Measurements from ENCODE around the gene WDR88.
"Not testable (repeated sequence)": the region's sequence is repeated elsewhere in the genome, so short reads cannot be mapped to it uniquely, and the experiment has no call there.

The WDR88 gene, protein sequence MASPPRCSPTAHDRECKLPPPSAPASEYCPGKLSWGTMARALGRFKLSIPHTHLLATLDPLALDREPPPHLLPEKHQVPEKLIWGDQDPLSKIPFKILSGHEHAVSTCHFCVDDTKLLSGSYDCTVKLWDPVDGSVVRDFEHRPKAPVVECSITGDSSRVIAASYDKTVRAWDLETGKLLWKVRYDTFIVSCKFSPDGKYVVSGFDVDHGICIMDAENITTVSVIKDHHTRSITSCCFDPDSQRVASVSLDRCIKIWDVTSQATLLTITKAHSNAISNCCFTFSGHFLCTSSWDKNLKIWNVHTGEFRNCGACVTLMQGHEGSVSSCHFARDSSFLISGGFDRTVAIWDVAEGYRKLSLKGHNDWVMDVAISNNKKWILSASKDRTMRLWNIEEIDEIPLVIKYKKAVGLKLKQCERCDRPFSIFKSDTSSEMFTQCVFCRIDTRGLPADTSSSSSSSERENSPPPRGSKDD

DNA sequence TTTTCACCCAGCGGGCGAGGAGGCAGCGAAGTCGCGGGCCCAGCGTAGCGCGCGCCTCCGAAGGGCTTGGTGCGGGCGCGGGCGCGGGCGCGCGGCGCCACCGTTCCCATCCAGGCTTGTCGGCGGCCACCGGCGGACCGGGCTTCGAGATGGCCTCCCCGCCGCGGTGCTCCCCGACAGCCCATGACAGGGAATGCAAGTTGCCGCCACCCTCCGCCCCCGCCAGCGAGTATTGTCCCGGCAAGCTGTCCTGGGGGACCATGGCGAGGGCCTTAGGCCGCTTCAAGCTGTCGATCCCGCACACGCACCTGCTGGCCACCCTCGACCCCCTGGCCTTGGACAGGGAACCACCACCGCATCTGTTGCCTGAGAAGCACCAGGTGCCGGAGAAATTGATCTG, at the start of gene WDR88:
TSS of gene WDR88 (plus strand) at position 94 of the 400 bp plus-strand sequence. CDS start at position 150, 56 bp downstream.
- no peak for DNase-seq

DNA sequence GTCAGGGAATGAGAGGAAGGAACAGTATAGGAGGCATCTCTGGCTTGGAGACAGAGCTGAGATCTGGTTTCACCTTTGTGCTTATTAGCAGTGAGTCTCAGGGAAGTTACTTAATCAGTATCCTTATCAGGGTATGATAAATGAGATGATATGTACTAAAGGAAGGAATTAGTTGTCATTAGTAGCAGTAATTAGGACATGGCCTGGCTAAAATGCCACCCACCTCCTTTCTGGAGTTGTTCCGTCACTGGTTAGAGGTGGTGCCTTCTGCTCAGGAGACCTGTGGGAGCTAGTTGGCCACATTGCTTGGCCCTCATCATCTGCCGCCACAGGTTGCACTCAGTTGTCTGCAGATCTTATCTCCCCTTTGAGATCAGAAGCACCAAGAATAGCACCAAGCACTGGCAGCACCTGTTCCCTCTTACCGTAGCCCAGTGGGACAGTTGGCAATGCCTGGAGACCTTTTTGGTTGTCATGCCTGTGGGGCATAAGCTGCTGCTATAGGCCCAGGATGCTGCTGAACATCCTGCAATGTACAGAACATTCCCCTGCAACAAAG, 46.3 kb upstream of the WDR88 start:
- DNase-seq: no peak

DNA sequence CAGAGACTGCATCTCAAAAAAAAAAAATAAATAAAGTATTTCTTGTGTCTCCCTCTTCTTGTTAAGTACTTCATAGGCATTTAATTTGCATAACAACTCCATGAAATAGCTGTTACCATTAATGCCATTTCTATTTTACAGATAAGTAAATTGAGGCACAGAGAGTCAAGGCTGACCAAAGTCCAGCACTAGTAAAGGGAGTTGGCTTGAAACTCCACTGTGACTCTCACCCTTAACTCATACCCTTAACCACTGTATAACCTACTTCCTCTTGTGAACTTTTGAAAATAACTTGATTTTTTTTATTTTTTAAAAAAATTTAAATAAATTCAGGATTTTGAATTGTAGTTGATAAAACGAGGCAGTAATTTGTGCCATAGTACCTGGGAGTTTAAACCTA, 45.0 kb upstream of the WDR88 start:
- no peak for DNase-seq

DNA sequence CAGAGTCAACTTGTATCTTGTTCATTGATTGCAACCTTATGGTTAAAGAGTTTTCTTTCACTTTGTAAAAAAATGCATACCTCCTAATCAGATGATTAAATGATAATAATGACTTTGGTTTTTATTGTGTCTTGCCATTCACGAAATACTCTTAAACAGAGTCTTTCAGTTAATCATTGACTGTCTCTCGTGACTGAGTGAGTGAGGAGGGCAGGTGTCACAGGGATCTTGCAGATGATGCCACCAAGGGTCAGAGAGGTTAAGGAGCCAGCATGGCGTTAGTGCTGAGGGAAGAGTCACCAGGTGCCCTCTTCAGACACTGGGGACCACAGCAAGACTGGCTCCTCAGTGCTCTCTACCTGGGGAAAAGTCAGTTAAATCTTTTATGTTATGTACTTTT, 42.9 kb upstream of the WDR88 start:
- no peak for DNase-seq

DNA sequence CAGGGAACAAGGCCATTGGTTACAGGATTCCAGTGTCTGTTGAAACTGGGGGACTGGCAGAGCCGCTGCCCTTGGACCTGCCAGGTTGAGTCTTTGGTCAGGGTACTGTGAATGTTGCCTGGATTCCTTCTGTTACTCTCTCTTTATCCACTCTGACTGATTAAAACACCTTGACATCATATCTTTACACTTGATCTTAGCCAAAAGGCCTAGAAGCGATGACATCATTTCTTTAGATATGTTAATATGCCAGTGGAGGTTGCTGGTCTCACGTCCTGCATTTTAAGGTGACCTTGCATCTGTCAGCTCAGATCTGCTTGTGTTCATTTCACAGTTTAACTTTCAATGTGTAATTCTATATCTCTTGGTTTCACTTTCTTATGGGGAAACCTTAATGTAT, 41.7 kb upstream of the WDR88 start:
- DNase-seq: no peak

DNA sequence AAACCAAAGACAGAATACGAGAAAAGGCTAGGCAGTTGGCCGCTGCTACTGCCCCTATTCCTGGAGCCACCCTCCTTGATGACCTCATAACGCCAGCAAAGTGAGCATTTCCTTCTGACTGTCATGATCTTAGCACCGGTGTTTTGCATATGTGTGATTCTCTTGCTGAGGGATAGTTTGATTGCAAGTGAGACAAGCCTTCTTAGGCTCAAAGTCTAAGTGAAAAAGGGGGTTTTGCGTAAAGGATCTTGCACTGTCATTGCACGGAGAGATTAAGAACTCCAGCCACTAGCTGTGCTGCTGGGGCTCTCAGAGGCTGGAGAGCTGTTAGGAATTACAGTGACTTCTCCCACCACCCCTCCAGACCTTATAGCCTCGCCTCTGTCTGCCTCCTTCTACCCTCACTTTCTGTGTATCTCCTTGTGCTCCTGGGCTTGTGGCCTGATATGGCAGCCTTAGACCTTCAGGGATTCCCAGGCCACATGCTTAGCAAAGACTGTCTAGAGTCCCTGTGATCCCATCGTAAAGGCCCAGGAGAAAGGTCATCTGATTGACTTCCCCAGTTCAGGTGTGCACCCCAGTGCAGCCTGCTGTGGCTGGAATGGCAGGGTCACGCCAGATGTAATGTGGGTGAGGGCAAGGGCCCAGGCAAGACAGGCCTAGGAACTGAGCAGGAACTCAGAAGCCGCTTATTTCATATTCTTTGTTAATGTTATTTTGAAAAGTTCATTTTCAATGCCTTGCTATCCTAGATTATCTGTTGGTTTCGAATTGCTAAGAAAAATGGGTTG, 38.3 kb upstream of the WDR88 start:
- DNase-seq: no peak

DNA sequence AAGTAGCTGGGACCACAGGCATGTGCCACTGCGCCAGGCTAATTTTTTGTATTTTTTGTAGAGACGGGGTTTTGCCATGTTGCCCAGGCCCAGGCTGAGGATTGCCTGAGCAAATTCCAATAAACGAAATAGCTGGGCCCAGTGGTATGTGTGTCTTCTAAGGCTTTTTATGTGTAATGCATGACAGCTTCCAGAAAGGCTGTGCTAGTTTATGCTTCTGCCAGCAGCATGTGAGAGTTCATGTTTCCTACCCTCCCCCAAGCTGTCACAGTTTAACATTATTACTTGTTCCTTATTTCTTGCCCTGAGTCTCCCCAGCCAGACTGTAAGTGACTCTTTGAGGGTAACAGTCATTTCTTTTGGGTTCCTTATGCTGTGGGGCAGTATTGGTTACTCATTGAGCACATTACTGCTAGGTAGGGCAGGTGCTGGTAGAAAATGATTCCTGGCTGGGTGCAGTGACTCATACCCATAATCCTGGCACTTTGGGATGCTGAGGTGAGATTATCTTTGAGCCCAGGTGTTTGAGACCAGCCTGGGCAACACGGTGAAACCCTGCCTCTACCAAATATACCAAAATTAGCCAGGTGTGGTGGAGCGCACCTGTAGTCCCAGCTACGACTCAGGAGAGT, 37.4 kb upstream of the WDR88 start:
- DNase-seq: no peak

DNA sequence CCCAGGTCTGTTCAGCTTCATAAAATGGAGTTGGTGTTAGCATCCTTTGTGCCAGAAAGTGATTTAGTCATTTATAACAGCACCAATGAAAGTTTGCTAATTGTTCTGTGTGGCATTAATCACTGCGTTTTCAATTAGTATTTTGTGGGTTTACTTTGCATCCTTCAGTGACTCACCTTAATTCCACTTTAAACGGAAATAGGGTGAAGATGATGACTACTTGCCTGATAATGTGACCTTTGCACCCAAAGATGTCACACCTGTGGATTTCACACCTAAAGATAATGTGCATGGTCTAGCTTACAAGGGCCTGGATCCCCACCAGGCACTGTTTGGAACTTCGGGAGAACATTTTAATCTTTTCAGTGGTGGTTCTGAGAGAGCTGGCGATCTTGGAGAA, 35.9 kb upstream of the WDR88 start:
- no peak for DNase-seq

DNA sequence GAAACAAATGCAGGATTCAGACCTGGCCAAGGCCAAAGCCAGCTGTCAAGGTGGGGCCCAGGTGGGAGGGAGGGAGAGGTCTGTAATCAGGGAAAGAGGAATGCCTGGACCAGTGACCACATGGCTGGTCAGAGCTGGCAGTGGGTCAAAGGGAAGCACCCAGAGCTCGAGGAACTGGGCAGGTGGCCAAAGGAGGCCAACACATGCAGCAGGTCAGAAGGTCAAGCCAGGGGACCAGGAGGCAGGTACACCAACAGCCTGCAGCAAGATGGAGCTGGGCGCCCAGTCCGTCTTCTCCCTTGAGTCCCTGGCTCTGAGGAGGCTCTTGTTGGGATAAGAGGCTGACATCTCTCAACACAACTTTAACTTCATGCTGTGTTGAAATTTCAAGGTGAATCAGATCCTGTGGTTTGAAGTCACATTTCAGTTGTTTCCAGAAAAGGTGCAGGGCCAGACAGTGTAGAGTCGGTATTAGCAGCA, 33.8 kb upstream of the WDR88 start:
- DNase-seq: no peak

DNA sequence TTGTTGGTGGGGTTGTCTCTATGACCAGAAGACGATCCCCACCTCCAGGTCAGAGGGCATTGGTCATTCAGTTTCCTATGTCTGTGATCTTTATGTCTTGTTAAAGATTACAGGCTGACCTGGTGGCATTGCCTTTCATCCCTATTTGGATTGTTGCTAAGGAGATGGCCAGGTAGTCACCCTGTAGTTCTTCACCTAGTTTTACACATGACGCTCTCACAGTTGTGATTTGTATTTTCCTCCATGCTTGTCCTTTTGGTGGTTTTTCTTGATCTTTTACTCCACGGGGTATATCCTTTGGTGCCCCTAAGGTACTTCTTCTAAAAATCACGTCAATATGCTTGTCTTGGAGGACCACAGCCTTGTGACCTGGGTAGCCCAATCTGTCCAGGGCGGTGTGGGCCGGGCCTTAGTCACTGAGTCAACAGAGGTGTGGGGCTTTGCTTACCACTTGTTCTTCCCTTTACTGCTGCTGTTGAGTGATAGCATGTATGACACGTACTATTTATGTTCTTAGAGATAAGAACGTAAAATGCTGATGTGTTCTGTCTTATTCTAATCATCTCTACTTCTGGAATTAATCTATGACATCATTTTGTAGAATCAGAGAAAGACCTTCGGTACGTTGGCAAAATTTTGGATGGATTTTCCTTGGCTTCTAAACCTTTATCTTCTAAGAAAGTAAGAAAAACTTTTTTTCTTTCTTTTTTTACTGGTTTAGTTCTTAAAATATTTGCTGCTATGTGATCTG, 30.8 kb upstream of the WDR88 start:
- no peak for DNase-seq

DNA sequence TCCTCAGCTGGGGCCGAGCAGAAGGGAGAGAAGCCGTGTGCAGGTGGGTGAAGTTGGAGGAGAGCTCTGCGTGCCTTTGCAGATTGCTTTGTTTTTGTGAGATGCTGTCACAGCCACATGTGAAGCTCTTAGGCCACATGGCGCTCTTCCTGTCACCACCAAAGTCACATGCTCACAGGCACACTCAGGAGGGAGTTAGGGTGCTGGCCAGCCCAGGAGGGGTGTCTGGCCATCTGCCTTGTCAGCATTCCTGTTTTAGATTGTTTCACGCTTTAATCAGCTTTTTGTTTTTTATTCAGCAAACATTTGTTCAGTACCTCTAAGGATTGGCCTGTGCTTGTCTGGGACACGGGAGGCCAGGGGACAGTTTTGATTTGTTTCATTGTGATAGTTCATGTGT, 29.0 kb upstream of the WDR88 start:
- DNase-seq: no peak

DNA sequence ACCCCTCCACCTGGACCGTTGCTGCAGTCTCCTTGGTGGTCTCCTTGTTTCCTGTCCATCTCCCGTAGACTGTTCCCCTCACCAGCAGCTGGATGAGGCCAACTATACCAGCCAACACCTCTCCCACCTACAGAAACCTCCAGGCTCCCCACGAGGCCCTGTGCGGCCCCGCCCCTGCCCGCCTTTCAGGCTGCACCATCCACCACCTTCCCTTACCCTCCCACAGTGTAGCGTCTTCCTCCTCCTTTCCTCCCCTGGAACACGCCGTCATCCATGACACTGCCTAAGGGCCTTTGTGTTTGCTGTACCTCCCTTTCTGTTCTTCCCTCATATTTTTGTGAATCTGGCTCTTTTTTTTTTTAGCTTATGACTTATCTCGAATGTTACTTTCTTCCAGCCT, 23.8 kb upstream of the WDR88 start:
- DNase-seq: no peak

DNA sequence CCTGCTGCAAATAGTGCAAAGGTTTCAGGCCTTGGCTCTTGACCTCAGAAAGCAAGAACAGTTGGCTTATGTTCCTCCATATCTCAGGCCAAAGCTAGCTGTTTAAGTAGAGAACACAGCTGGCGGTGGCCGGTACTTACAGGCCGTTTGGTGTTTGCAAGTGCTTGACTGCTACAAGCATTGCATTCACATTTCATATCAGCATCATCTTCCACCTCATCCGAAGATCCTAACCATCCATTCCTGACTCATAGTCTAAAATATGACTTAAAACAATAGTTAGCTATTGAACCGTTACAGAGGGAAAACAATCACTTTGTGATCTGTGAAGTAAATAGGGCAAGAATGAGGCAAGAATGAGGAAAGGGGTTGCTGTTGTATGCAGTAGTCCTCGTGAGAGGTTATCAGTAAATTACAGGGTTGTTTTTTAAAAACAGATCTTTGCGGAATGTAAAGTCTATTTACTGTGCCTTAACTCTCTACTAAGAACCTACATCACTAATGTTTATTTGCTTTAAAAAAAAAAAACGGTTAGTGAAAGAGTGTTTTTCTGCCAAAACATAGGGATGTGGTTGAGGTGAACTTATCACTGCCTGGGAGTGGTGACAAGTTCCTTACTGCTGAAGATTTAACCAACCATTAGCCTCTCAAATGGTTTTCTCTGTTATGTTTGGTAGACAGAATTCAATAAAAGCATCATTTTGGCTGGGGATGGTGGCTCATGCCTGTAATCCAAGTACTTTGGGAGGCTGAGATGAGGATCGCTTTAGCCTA, 21.6 kb upstream of the WDR88 start:
- no peak for DNase-seq

DNA sequence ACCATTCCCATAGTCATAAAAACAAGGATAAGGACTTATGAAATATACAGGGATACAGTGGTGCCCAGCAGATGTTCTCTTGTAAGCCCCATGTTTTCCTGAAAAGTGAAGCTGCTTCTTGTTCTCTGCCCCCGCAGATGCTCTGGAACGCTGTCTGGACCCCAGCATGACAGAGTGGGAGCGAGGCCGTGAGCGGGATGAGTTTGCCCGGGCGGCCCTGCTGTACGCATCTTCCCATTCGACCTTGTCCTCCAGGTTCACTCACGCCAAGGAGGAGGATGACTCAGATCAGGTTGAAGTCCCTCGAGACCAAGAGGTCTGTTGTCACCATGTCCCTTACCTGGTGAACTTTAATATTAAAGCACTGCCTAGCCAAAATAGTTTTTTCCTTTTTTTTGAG, 20.3 kb upstream of the WDR88 start:
- no peak for DNase-seq

DNA sequence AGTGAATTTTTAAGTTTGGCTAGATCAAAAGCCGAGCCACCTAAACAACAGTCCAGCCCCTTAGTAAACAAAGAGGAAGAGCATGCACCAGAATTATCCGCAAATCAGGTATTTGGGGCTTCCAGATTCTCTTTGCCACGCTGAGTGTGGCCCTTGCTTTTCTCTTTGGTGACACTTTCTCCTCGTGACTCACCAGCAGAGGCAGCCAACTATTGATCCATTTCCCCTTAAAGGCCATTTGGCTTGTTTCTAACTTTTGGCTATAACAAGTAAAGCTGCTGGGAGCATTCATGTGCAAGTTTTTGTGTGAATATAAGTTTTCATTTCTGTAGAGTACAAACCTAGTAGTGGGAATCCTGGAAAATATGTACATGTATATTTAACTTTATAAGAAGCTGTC, 17.6 kb upstream of the WDR88 start:
- no peak for DNase-seq

DNA sequence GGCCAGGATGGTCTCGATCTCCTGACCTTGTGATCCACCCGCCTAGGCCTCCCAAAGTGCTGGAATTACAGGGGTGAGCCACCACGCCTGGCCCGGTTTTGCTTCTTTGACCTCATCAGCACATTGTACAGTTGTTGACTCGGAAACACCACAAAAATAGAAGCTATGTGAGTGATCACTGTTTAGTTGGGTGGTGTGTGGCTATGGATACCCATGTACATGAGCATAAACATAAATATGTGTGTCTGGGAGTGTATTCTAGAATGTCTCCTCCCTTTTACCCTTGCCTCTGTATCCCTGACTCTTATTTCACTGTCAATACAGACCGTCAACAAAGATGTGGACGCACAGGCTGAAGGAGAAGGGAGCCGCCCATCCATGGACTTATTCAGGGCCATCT, 14.4 kb upstream of the WDR88 start:
- DNase-seq: no peak

DNA sequence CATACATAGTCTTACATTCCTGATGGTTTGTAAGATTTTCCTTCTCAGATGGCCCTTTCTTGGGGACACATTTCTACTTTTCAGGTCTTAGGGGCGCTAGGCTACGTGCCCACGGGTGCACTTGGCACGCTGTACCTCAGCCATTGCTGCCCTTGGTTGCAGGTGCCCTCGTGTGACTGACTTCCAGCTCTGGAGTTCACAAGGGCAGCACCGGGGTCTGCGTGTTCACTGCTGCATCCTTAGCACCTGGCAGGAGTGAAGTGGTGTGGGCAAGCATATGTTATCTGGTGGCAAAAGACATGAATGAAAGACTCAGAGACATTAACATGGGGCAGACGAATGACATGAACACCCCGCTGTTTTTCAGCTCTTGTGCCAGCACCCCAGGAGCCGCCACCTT, 13.3 kb upstream of the WDR88 start:
- DNase-seq: no peak

DNA sequence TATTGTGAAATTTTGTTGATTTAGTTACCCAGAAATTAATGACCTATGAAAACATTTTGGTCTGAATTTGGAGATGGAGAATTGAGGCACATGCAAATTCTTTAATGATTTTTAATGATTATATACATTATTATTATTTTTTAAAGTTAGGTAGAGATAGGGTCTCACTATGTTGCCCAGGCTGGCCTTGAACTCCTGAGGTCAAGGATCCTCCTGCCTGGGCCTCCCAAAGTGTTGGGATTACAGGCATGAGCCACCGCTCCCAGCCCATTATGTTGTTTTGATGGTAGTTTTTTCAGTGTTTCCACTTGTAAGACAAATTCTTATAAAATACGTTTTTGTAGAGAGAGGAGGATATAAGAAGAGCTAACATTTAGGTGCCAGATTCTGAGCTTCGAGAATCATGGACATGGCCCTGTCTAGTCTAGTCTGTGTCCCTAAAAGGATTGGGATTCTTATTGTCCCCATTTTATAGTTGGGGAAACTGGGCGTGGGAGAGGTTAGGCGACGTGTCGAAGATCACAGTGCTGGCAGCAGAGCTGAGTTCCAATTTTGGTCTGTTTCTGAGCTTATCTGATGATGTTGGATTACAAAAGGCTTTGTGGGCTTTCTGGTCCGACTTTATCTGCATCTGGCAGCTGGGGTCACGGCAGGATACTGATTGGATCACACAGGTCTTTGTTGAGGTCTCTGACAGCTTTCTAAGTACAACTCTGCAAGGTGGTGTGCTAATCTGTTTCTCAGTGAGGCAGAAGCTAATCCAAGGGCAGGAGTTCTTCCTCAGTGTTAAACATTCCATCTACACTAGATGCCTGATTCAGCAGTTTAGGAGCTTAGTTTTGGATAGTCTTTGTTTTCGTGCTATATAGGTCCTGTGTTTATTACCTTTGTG, 7.5 kb upstream of the WDR88 start:
- DNase-seq: no peak

DNA sequence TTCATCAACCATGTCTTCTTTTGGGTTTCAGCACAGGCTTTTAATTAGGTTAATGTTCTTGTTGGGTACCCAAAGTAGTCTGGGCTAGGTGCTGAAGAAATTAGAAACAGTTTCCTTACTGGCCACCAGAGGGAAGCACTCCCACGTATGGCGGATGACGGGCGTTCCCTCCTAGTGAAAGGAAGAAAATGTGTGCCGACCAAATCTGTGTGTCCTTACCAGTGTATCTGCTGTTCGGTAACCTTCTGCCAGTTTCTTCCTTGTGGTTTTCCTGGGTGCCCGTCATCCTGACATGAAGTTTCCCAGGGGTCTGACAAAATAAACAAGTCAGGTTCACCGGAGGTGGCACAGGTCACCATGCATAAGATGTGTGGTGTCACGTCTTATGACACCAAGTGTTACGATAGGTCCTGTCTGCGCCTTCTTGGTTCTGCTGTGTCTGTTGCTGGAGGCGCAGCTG, 6.0 kb upstream of the WDR88 start:
- peak; percentile 59 to 66 for DNase-seq

DNA sequence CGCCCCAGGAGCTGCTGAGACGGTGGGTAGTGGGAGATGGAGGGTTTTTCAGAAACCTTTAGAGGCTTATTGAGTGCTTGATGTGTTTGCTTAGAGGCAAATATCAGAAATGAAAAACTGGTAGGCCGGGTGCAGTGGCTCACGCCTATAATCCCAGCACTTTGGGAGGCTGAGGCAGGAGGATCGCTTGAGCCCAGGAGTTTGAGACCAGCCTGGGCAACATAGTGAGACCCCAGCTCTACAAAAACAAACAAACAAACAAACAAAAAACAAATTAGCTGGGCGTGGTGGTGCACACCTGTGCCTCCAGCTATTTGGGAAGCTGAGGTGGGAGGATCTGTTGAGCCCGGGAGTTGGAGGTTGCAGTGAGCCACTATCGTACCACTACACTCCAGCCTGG, 5.2 kb upstream of the WDR88 start:
- DNase-seq: not testable (repeated sequence)

DNA sequence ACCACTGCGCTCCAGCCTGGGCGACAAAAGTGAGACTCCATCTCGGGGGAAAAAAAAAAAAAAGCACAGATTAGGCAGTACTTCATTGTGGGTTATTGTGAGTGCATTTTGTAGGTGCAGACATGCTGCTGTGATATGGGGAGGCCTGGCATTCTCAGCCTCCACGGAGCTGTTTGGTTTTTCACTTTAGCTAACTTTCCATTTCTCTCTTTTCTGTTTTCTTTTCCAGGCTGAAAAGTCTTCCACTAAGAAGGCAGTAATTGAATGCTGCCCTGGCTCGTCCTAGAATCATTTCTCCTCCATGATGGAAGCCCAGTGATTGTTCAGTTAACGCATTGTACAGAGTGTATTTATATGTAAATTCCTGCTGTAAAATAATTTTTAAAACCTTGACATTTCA, 2.0 kb upstream of the WDR88 start:
- no peak for DNase-seq

Measured in activated T-cell treated with anti-CD3 and anti-CD28 coated beads, Interleukin-2, amount 50 U/mL, for 48 hours (primary cell).